Neutrophil (primary cell): Measurements from ENCODE around the gene KLHDC4.

Experiments used
- H3K27ac ChIP-seq: fragments of 200-600 bp; sonication (generic); 2 replicates; pipeline ENCODE4 v1.5.1; 2016; ENCODE audit warnings: mild to moderate bottlenecking, moderate library complexity
- H3K27me3 ChIP-seq: fragments of 200-600 bp; sonication (generic); 2 replicates; pipeline ENCODE4 v1.6.0; 2016; ENCODE audit warnings: mild to moderate bottlenecking
- H3K36me3 ChIP-seq: fragments of 200-600 bp; sonication (generic); 2 replicates; pipeline ENCODE4 v1.5.1; 2017
- H3K4me1 ChIP-seq, 2 experiments: fragments of 200-600 bp in 1 of 2; sonication (generic) in 1 of 2; 1 replicate in 1 of 2; 2 replicates in 1 of 2; pipeline versions ENCODE4 v1.5.1 to v1.6.1; 2013 to 2016; ENCODE audit warnings: low read depth in 1 of 2, low read length in 1 of 2, mild to moderate bottlenecking in 1 of 2, moderate library complexity in 1 of 2; ENCODE audit not compliant: control insufficient read depth in 1 of 2, insufficient read depth in 1 of 2
- H3K4me3 ChIP-seq, 2 experiments: fragments of 200-600 bp in 1 of 2; sonication (generic) in 1 of 2; 1 replicate in 1 of 2; 2 replicates in 1 of 2; pipeline ENCODE4 v1.5.1; 2013 to 2016; ENCODE audit warnings: low read depth in 1 of 2, low read length in 1 of 2, mild to moderate bottlenecking in 1 of 2, moderate library complexity in 1 of 2
- H3K9me3 ChIP-seq: fragments of 200-600 bp; sonication (generic); 2 replicates; pipeline ENCODE4 v1.5.1; 2016
- CTCF ChIP-seq: fragments of 200-600 bp; sonication (generic); IDR thresholded peaks from 2 replicates; pipeline ENCODE4 v1.5.1; 2016; ENCODE audit warnings: antibody characterized with exemption

The KLHDC4 gene

GRCh38 chr16:87701505-87701921 lies 64.3 kb downstream of the KLHDC4 start:
- H3K27ac ChIP-seq = no peak overlapping the region
- no peaks in the 10 kb centered on the region for H3K27me3 ChIP-seq
- peaks cover 22 to 25% of the 10 kb centered on the region in 2 experiments for H3K4me1 ChIP-seq
- no peak for TF ChIP-seq CTCF
- peaks cover 20% of the 10 kb centered on the region for H3K36me3 ChIP-seq
- H3K4me3 ChIP-seq = no peak overlapping the region
- H3K9me3 ChIP-seq = no peaks in the 10 kb centered on the region

- Histone ChIP-seq H3K4me1 (peaks cover 22 to 25% of the 10 kb centered on the region in 2 experiments), H3K9me3 (no peaks in the 10 kb centered on the region), H3K36me3 (peaks cover 20% of the 10 kb centered on the region), H3K4me3 (no peak overlapping the region), H3K27ac (no peak overlapping the region), H3K27me3 (no peaks in the 10 kb centered on the region)
- TF ChIP-seq CTCF = no peak
Observed at GRCh38 chr16:87701078-87701460, 64.7 kb downstream of the KLHDC4 start.

GRCh38 chr16:87700406-87701077 lies 65.2 kb downstream of the KLHDC4 start:
- no peak overlapping the region for H3K27ac ChIP-seq
- H3K9me3 ChIP-seq = no peaks in the 10 kb centered on the region
- H3K36me3 ChIP-seq = peaks cover 26% of the 10 kb centered on the region
- H3K4me1 ChIP-seq = peaks cover 22 to 25% of the 10 kb centered on the region in 2 experiments
- no peak overlapping the region for H3K4me3 ChIP-seq
- no peak for TF ChIP-seq CTCF
- no peaks in the 10 kb centered on the region for H3K27me3 ChIP-seq

GRCh38 chr16:87698676-87699199 lies 67.0 kb downstream of the KLHDC4 start:
- peaks cover 20 to 21% of the 10 kb centered on the region in 2 experiments for H3K4me1 ChIP-seq
- no peak for TF ChIP-seq CTCF

GRCh38 chr16:87698241-87698640 lies 67.5 kb downstream of the KLHDC4 start:
- no peak for TF ChIP-seq CTCF
- H3K27me3 ChIP-seq = no peaks in the 10 kb centered on the region
- no peaks in the 10 kb centered on the region for H3K9me3 ChIP-seq
- no peak overlapping the region for H3K4me3 ChIP-seq
- peaks cover 15 to 16% of the 10 kb centered on the region in 2 experiments for H3K4me1 ChIP-seq
- H3K36me3 ChIP-seq = peaks cover 33% of the 10 kb centered on the region
- H3K27ac ChIP-seq = no peak overlapping the region

More at GRCh38 chr16:87698676-87699199, 67.0 kb downstream of the KLHDC4 start:
- Histone ChIP-seq H3K36me3 (peaks cover 33% of the 10 kb centered on the region), H3K27me3 (no peaks in the 10 kb centered on the region), H3K9me3 (no peaks in the 10 kb centered on the region), H3K27ac (no peak overlapping the region), H3K4me3 (no peak overlapping the region)
